ENCODE measurements around the gene CRYBG1.

Gene CRYBG1

GRCh38 chr6:106528521-106528920, 168.0 kb downstream of the CRYBG1 start:
- Histone ChIP-seq H3K27me3 (replicated peaks in 2 of 5; ENCODE audit: control insufficient read depth in 4 of 5, insufficient read depth in 5 of 5, low read length in 4 of 5) (no peaks in the 10 kb centered on the region), H3K4me3 (ENCODE audit: control insufficient read depth in 1 of 7, extremely low read depth in 1 of 7, insufficient read depth in 4 of 7, low read depth in 2 of 7, low read length in 6 of 7) (no peak overlapping the region), H3K9me3 (ENCODE audit: control extremely low read depth in 1 of 5, control insufficient read depth in 4 of 5, insufficient read depth in 2 of 5, low read depth in 1 of 5, low read length in 4 of 5) (no peaks in the 10 kb centered on the region), H3K4me1 (ENCODE audit: control extremely low read depth in 1 of 4, control insufficient read depth in 4 of 4, insufficient read depth in 4 of 4, low read length in 3 of 4) (peaks cover 5 to 30% (median 21%) of the 10 kb centered on the region in 4 experiments), H3K27ac (ENCODE audit: insufficient read depth in 1 of 2, low read depth in 1 of 2, low read length in 2 of 2, poor library complexity in 1 of 2, severe bottlenecking in 2 of 2) (no peak overlapping the region), H3K36me3 (ENCODE audit: control insufficient read depth in 4 of 4, insufficient read depth in 4 of 4, low read length in 3 of 4) (peaks cover 5 to 41% (median 23%) of the 10 kb centered on the region in 4 experiments)
- DNase-seq: no peak
- CTCF ChIA-PET: interaction anchor here (1.5 to 2.2 kb wide), 2 partner anchors 16 to 35 kb away, joined by 3 to 8 read pairs; no protein-coding TSS in a partner anchor
- WGBS (ENCODE audit: insufficient coverage): no CpG with 5 or more reads among the region's 2 CpGs
- POLR2A ChIA-PET: no interaction called here

GRCh38 chr6:106529438-106529837, 168.9 kb downstream of the CRYBG1 start:
- Histone ChIP-seq H3K4me1 (ENCODE audit: control extremely low read depth in 1 of 4, control insufficient read depth in 4 of 4, insufficient read depth in 4 of 4, low read length in 3 of 4) (peaks cover 0 to 23% (median 18%) of the 10 kb centered on the region in 4 experiments), H3K4me3 (ENCODE audit: control insufficient read depth in 1 of 7, extremely low read depth in 1 of 7, insufficient read depth in 4 of 7, low read depth in 2 of 7, low read length in 6 of 7) (no peak overlapping the region), H3K9me3 (ENCODE audit: control extremely low read depth in 1 of 5, control insufficient read depth in 4 of 5, insufficient read depth in 2 of 5, low read depth in 1 of 5, low read length in 4 of 5) (no peaks in the 10 kb centered on the region), H3K36me3 (ENCODE audit: control insufficient read depth in 4 of 4, insufficient read depth in 4 of 4, low read length in 3 of 4) (peaks cover 5 to 44% (median 29%) of the 10 kb centered on the region in 4 experiments), H3K27ac (ENCODE audit: insufficient read depth in 1 of 2, low read depth in 1 of 2, low read length in 2 of 2, poor library complexity in 1 of 2, severe bottlenecking in 2 of 2) (no peak overlapping the region), H3K27me3 (replicated peaks in 2 of 5; ENCODE audit: control insufficient read depth in 4 of 5, insufficient read depth in 5 of 5, low read length in 4 of 5) (no peaks in the 10 kb centered on the region)
- ChIA-PET CTCF (interaction anchor here (1.5 to 2.2 kb wide), 2 partner anchors 17 to 34 kb away, joined by 3 to 8 read pairs; no protein-coding TSS in a partner anchor), POLR2A (no interaction called here)
- DNase-seq: no peak
- WGBS (ENCODE audit: insufficient coverage): 100% methylated on average over 2 of the region's 3 CpGs

- ChIA-PET POLR2A (no interaction called here), CTCF (interaction anchor here (2.2 kb wide), 1 partner anchor 17 kb away, joined by 8 read pairs; no protein-coding TSS in a partner anchor)
- H3K4me3 ChIP-seq (ENCODE audit: control insufficient read depth in 1 of 7, extremely low read depth in 1 of 7, insufficient read depth in 4 of 7, low read depth in 2 of 7, low read length in 6 of 7): no peak overlapping the region
- peaks cover 0 to 21% (median 13%) of the 10 kb centered on the region in 4 experiments for H3K4me1 ChIP-seq (ENCODE audit: control extremely low read depth in 1 of 4, control insufficient read depth in 4 of 4, insufficient read depth in 4 of 4, low read length in 3 of 4)
- no CpG with 5 or more reads among the region's 1 CpG for WGBS (ENCODE audit: insufficient coverage)
- H3K27me3 ChIP-seq (replicated peaks in 2 of 5; ENCODE audit: control insufficient read depth in 4 of 5, insufficient read depth in 5 of 5, low read length in 4 of 5): no peaks in the 10 kb centered on the region
- H3K27ac ChIP-seq (ENCODE audit: insufficient read depth in 1 of 2, low read depth in 1 of 2, low read length in 2 of 2, poor library complexity in 1 of 2, severe bottlenecking in 2 of 2): no peak overlapping the region
- DNase-seq: no peak
- no peaks in the 10 kb centered on the region for H3K9me3 ChIP-seq (ENCODE audit: control extremely low read depth in 1 of 5, control insufficient read depth in 4 of 5, insufficient read depth in 2 of 5, low read depth in 1 of 5, low read length in 4 of 5)
- H3K36me3 ChIP-seq (ENCODE audit: control insufficient read depth in 4 of 4, insufficient read depth in 4 of 4, low read length in 3 of 4): peaks cover 5 to 45% (median 32%) of the 10 kb centered on the region in 4 experiments
Measured at GRCh38 chr6:106530026-106530425, 169.5 kb downstream of the CRYBG1 start.

- Histone ChIP-seq H3K9me3 (ENCODE audit: control extremely low read depth in 1 of 5, control insufficient read depth in 4 of 5, insufficient read depth in 2 of 5, low read depth in 1 of 5, low read length in 4 of 5) (no peaks in the 10 kb centered on the region), H3K27ac (ENCODE audit: insufficient read depth in 1 of 2, low read depth in 1 of 2, low read length in 2 of 2, poor library complexity in 1 of 2, severe bottlenecking in 2 of 2) (no peak overlapping the region), H3K27me3 (replicated peaks in 2 of 5; ENCODE audit: control insufficient read depth in 4 of 5, insufficient read depth in 5 of 5, low read length in 4 of 5) (no peaks in the 10 kb centered on the region), H3K4me1 (ENCODE audit: control extremely low read depth in 1 of 4, control insufficient read depth in 4 of 4, insufficient read depth in 4 of 4, low read length in 3 of 4) (peaks cover 0 to 16% (median 9%) of the 10 kb centered on the region in 4 experiments), H3K36me3 (ENCODE audit: control insufficient read depth in 4 of 4, insufficient read depth in 4 of 4, low read length in 3 of 4) (peaks cover 5 to 45% (median 33%) of the 10 kb centered on the region in 4 experiments), H3K4me3 (ENCODE audit: control insufficient read depth in 1 of 7, extremely low read depth in 1 of 7, insufficient read depth in 4 of 7, low read depth in 2 of 7, low read length in 6 of 7) (no peak overlapping the region)
- WGBS (ENCODE audit: insufficient coverage): no CpG with 5 or more reads among the region's 1 CpG
- ChIA-PET CTCF (interaction anchor here (0.6 to 0.8 kb wide), 2 partner anchors 18 to 20 kb away, joined by 3 read pairs; no protein-coding TSS in a partner anchor), POLR2A (no interaction called here)
- no peak for DNase-seq
Measured at GRCh38 chr6:106530502-106530901, 170.0 kb downstream of the CRYBG1 start.

- H3K4me1 ChIP-seq (ENCODE audit: control extremely low read depth in 1 of 4, control insufficient read depth in 4 of 4, insufficient read depth in 4 of 4, low read length in 3 of 4): peaks cover 6 to 27% (median 18%) of the 10 kb centered on the region in 4 experiments
Measured at GRCh38 chr6:106533054-106533453, 172.5 kb downstream of the CRYBG1 start.

GRCh38 chr6:106534004-106534403, 173.5 kb downstream of the CRYBG1 start:
- DNase-seq: no peak
- no peak overlapping the region for H3K4me3 ChIP-seq (ENCODE audit: control insufficient read depth in 1 of 7, extremely low read depth in 1 of 7, insufficient read depth in 4 of 7, low read depth in 2 of 7, low read length in 6 of 7)
- ChIA-PET POLR2A (interaction anchor here (0.5 kb wide), 1 partner anchor 17 kb away, joined by 3 read pairs; no protein-coding TSS in a partner anchor), CTCF (interaction anchor here (0.7 to 1.5 kb wide), 4 partner anchors 11 to 33 kb away, joined by 3 to 7 read pairs (median 4); no protein-coding TSS in a partner anchor)
- H3K4me1 ChIP-seq (ENCODE audit: control extremely low read depth in 1 of 4, control insufficient read depth in 4 of 4, insufficient read depth in 4 of 4, low read length in 3 of 4): peaks cover 13 to 33% (median 23%) of the 10 kb centered on the region in 4 experiments
- no peak overlapping the region for H3K27ac ChIP-seq (ENCODE audit: insufficient read depth in 1 of 2, low read depth in 1 of 2, low read length in 2 of 2, poor library complexity in 1 of 2, severe bottlenecking in 2 of 2)
- no peaks in the 10 kb centered on the region for H3K27me3 ChIP-seq (replicated peaks in 2 of 5; ENCODE audit: control insufficient read depth in 4 of 5, insufficient read depth in 5 of 5, low read length in 4 of 5)
- WGBS (ENCODE audit: insufficient coverage): no CpG with 5 or more reads among the region's 1 CpG
- no peaks in the 10 kb centered on the region for H3K9me3 ChIP-seq (ENCODE audit: control extremely low read depth in 1 of 5, control insufficient read depth in 4 of 5, insufficient read depth in 2 of 5, low read depth in 1 of 5, low read length in 4 of 5)
- peaks cover 5 to 43% (median 25%) of the 10 kb centered on the region in 4 experiments for H3K36me3 ChIP-seq (ENCODE audit: control insufficient read depth in 4 of 4, insufficient read depth in 4 of 4, low read length in 3 of 4)

More at GRCh38 chr6:106533054-106533453, 172.5 kb downstream of the CRYBG1 start:
- H3K27ac ChIP-seq (ENCODE audit: insufficient read depth in 1 of 2, low read depth in 1 of 2, low read length in 2 of 2, poor library complexity in 1 of 2, severe bottlenecking in 2 of 2): no peak overlapping the region
- peaks cover 5 to 48% (median 29%) of the 10 kb centered on the region in 4 experiments for H3K36me3 ChIP-seq (ENCODE audit: control insufficient read depth in 4 of 4, insufficient read depth in 4 of 4, low read length in 3 of 4)
- ChIA-PET CTCF (interaction anchor here (1.2 to 1.4 kb wide), 4 partner anchors 11 to 20 kb away, joined by 3 to 4 read pairs (median 3); no protein-coding TSS in a partner anchor), POLR2A (no interaction called here)
- no peaks in the 10 kb centered on the region for H3K9me3 ChIP-seq (ENCODE audit: control extremely low read depth in 1 of 5, control insufficient read depth in 4 of 5, insufficient read depth in 2 of 5, low read depth in 1 of 5, low read length in 4 of 5)
- no peaks in the 10 kb centered on the region for H3K27me3 ChIP-seq (replicated peaks in 2 of 5; ENCODE audit: control insufficient read depth in 4 of 5, insufficient read depth in 5 of 5, low read length in 4 of 5)
- no peak overlapping the region for H3K4me3 ChIP-seq (ENCODE audit: control insufficient read depth in 1 of 7, extremely low read depth in 1 of 7, insufficient read depth in 4 of 7, low read depth in 2 of 7, low read length in 6 of 7)
- 72% methylated on average over 4 of the region's 5 CpGs for whole genome bisulfite sequencing (ENCODE audit: insufficient coverage)
- DNase-seq: no peak

GRCh38 chr6:106534564-106534982, 174.1 kb downstream of the CRYBG1 start:
- POLR2A ChIA-PET: no interaction called here
- no peak overlapping the region for H3K4me3 ChIP-seq (ENCODE audit: control insufficient read depth in 1 of 7, extremely low read depth in 1 of 7, insufficient read depth in 4 of 7, low read depth in 2 of 7, low read length in 6 of 7)
- CTCF ChIA-PET: interaction anchor here (0.7 to 1.5 kb wide), 4 partner anchors 12 to 32 kb away, joined by 3 to 7 read pairs (median 4); no protein-coding TSS in a partner anchor
- WGBS (ENCODE audit: insufficient coverage): 100% methylated on average over 1 of the region's 2 CpGs
- H3K4me1 ChIP-seq (ENCODE audit: control extremely low read depth in 1 of 4, control insufficient read depth in 4 of 4, insufficient read depth in 4 of 4, low read length in 3 of 4): peaks cover 16 to 34% (median 27%) of the 10 kb centered on the region in 4 experiments
- H3K36me3 ChIP-seq (ENCODE audit: control insufficient read depth in 4 of 4, insufficient read depth in 4 of 4, low read length in 3 of 4): peaks cover under 1 to 42% (median 23%) of the 10 kb centered on the region in 4 experiments
- H3K9me3 ChIP-seq (ENCODE audit: control extremely low read depth in 1 of 5, control insufficient read depth in 4 of 5, insufficient read depth in 2 of 5, low read depth in 1 of 5, low read length in 4 of 5): no peaks in the 10 kb centered on the region
- no peaks in the 10 kb centered on the region for H3K27me3 ChIP-seq (replicated peaks in 2 of 5; ENCODE audit: control insufficient read depth in 4 of 5, insufficient read depth in 5 of 5, low read length in 4 of 5)
- H3K27ac ChIP-seq (ENCODE audit: insufficient read depth in 1 of 2, low read depth in 1 of 2, low read length in 2 of 2, poor library complexity in 1 of 2, severe bottlenecking in 2 of 2): no peak overlapping the region
- DNase-seq: no peak
